Adrenal gland (tissue), 12 donors: ENCODE results near the gene ZSCAN18. TPM values are rescaled to one million over a fixed set of nuclear protein-coding genes. Genes with fewer than 3 reads are reported as not detected.

Experiments used
- DNase-seq, 7 donors: peaks; one replicate each; pipeline ENCODE4 v3.0.0-alpha.2; 2019 to 2020
- H3K27ac ChIP-seq, 5 donors: fragments of 200-600 bp; sonication (generic) in 4 of 5; 1 replicate in 3 of 5; 2 replicates in 2 of 5; pipeline versions ENCODE4 v1.5.1 to v1.8.0; 2016 to 2020; ENCODE audit warnings: mild to moderate bottlenecking in 1 of 5
- H3K27me3 ChIP-seq: fragments of 200-600 bp; 2 replicates; pipeline ENCODE4 v1.8.0; 2021
- H3K36me3 ChIP-seq, 2 donors: fragments of 200-600 bp; replicated peaks in 1 of 2; 1 replicate in 1 of 2; 2 replicates in 1 of 2; pipeline versions ENCODE4 v1.5.1 to v1.8.0; 2018 to 2022
- H3K4me1 ChIP-seq, 2 donors: fragments of 200-600 bp; replicated peaks in 1 of 2; 1 replicate in 1 of 2; 2 replicates in 1 of 2; pipeline versions ENCODE4 v1.5.1 to v1.8.0; 2018 to 2021
- H3K4me3 ChIP-seq, 4 donors: fragments of 200-600 bp; sonication (generic) in 3 of 4; one replicate each; pipeline ENCODE4 v1.5.1; 2016 to 2018
- H3K9me3 ChIP-seq, 3 donors: fragments of 200-600 bp; sonication (generic) in 1 of 3; replicated peaks in 1 of 3; 1 replicate in 2 of 3; 2 replicates in 1 of 3; pipeline versions ENCODE4 v1.5.1 to v1.8.0; 2016 to 2021
- CTCF ChIP-seq, 6 experiments: fragments of 450-650 bp in 4 of 6; fragments of 200-600 bp in 2 of 6; sonication (generic) in 1 of 6; IDR thresholded peaks; 1 replicate in 5 of 6; 2 replicates in 1 of 6; pipeline versions ENCODE4 v1.5.1 to v1.8.0; 2016 to 2021; ENCODE audit warnings: antibody characterized with exemption in 6 of 6, mild to moderate bottlenecking in 2 of 6, moderate library complexity in 1 of 6
- POLR2A ChIP-seq, 2 donors: fragments of 450-650 bp; IDR thresholded peaks; one replicate each; pipeline ENCODE4 v1.6.1; 2017; ENCODE audit warnings: antibody characterized with exemption in 2 of 2, mild to moderate bottlenecking in 2 of 2, moderate library complexity in 1 of 2
- WGBS, 4 donors: extraction: QIAGEN DNeasy Blood & Tissue Kit in 2 of 4; methylation state at CpG; one replicate each; pipeline versions ENCODE4 v1.1.5 to v1.1.7; 2013 to 2017; 5-methylcytosine and 5-hydroxymethylcytosine counted together
- intact Hi-C, 2 donors: fragments of 100-400 bp; cut with DNase I; formaldehyde crosslinking; loops; one replicate each; pipeline versions ENCODE4 v1.14.1 to v1.15.0; 2022 to 2023
- polyA plus RNA-seq, 3 donors: library from polyadenylated mRNA; stranded (reverse); fragments of 200-250 nt in 2 of 3; fragments of 350-450 nt in 1 of 3; fragmentation: Illumina TruSeq in 1 of 3; extraction: RNeasy Lipid Tissue Mini Kit (QIAGEN cat#74804) in 1 of 3; gene quantifications; one replicate each; pipeline ENCODE4 v1.2.3, GENCODE V29; 2013 to 2014
- total RNA-seq, 9 donors: library from RNA; depleted of rRNA in 4 of 9; stranded (reverse); fragments of >200 nt in 4 of 9; fragments of 120-200 nt in 1 of 9; fragmentation: NEBNext Ultra II Directional in 1 of 9; extraction: Animal tissue kit (Norgen Biotek cat#: 25700) in 1 of 9; gene quantifications; one replicate each; pipeline versions ENCODE4 v1.1.0 to v1.2.4, GENCODE V29; 2013 to 2023
- donor health status: healthy with polysubstance abuse.
- donor health status: Bipolar disorder and iron deficiency.
- donor health status: DM: yes; HTN: yes; CAD: no.
- donor health status: DM: no; HTN: no; CAD: no.
- donor health status: DM: no; HTN: no; CAD: no.
- donor health status: DM: yes; HTN: yes; CAD: no.

ZSCAN18 gene
- total and polyA plus RNA-seq, 12 donors, result 18.7 to 81.2 (median 62.2) TPM

DNA sequence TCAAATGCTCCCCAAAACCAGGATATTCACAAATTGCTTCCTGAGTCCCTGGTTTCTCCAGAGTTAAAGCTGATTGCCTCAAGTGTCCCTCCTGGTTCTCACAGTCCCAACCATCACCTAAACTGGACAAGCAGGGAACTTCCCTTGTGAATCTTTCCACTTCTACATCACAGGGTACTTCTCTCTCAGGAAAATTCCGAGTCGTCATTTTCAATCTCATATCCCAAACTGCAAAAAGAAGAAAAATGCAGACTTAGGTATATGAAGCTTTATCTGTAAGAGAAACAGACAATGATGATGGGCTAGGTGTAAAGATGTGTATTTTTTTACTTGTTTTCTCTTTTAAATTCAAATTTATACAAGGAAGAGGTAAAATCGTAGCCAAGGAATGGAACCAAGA is 31.3 kb upstream of the ZSCAN18 start:
- Histone ChIP-seq H3K27me3 (no peaks in the 10 kb centered on the region), H3K27ac (no peak overlapping the region)

GRCh38 chr19:58128041-58128685 is 30.1 kb upstream of the ZSCAN18 start:
- H3K36me3 ChIP-seq, result peaks cover 0 to 12% of the 10 kb centered on the region in 2 donors
- TF ChIP-seq CTCF (IDR thresholded peaks at IDR 0.05), result no peak
- no peak for TF ChIP-seq POLR2A (IDR thresholded peaks at IDR 0.05)
- 96 to 100% (median 98%) methylated on average over 12 of the region's 12 CpGs for WGBS, 4 donors
- no peak for DNase-seq
- H3K9me3 ChIP-seq, result peaks cover 26 to 100% (median 28%) of the 10 kb centered on the region in 3 donors
- peak overlapping the region in 1 of 4 donors; percentile 38 for H3K4me3 ChIP-seq
- H3K4me1 ChIP-seq, result no peaks in the 10 kb centered on the region
- H3K27me3 ChIP-seq, result no peaks in the 10 kb centered on the region
- no peak overlapping the region for H3K27ac ChIP-seq
- intact Hi-C loops, result loop anchor here in 1 of 2 donors (10.0 kb wide), 1 partner anchor 153 kb away; the partner anchor contains the start of gene C19orf18

More for the DNA sequence above, 31.3 kb upstream of the ZSCAN18 start:
- WGBS, 4 donors, result 95 to 98% (median 96%) methylated on average over 3 of the region's 3 CpGs
- Histone ChIP-seq H3K9me3 (peaks cover 26 to 100% (median 28%) of the 10 kb centered on the region in 3 donors), H3K4me3 (peak overlapping the region in 1 of 4 donors; percentile 38), H3K36me3 (peaks cover 0 to 12% of the 10 kb centered on the region in 2 donors), H3K4me1 (no peaks in the 10 kb centered on the region)
- no peak for DNase-seq
- intact Hi-C loops, result loop anchor here in 1 of 2 donors (10.0 kb wide), 1 partner anchor 154 kb away; the partner anchor contains the start of gene C19orf18
- TF ChIP-seq POLR2A (IDR thresholded peaks at IDR 0.05) (no peak), CTCF (IDR thresholded peaks at IDR 0.05) (no peak)

GRCh38 chr19:58123354-58123753 is 25.3 kb upstream of the ZSCAN18 start:
- no peaks in the 10 kb centered on the region for H3K27me3 ChIP-seq
- no peak overlapping the region for H3K4me3 ChIP-seq
- TF ChIP-seq POLR2A (IDR thresholded peaks at IDR 0.05), result no peak
- no peak for TF ChIP-seq CTCF (IDR thresholded peaks at IDR 0.05)
- intact Hi-C loops, result loop anchor here in 1 of 2 donors (10.0 kb wide), 1 partner anchor 149 kb away; the partner anchor contains the start of gene C19orf18
- peaks cover 5 to 83% (median 16%) of the 10 kb centered on the region in 3 donors for H3K9me3 ChIP-seq
- DNase-seq, result no peak
- H3K27ac ChIP-seq, result no peak overlapping the region
- no peaks in the 10 kb centered on the region for H3K4me1 ChIP-seq
- no peaks in the 10 kb centered on the region for H3K36me3 ChIP-seq
- WGBS, 4 donors, result 55 to 83% (median 72%) methylated on average over 4 to 5 of the region's 5 CpGs

DNA sequence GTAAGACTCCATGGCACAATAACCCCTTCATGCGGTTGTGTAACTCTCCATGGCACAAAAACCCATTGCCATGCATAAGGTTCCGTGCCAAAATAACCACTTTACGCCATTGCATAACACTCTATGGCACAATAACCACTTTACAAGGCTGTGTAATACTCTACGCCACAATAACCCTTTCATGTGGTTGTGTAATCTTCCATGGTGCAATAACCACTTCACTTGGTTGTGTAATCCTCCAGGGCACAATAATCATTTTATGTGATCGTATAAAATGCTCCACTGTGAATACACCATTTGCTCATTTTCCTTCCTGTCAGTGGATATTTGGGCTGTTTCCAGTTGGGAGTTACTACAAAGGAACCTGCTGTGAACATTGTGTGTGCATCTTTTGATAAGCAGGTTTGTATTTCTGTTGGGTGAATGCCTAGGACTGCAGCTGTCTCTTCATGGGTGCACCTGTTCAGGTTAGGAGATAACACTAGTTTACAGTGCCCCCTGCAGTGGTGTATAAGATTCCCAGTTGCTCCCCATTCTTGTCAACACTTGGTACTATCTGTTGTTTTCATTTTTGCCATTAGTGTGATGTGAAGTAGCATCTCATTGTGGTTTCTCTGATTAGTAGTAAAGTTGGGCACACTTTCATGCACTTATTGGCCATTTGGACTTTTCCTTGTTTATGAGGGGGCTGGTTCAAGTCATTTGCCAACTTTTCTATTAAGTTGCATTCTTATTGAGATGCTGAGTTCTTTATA is 21.1 kb upstream of the ZSCAN18 start:
- TF ChIP-seq POLR2A (IDR thresholded peaks at IDR 0.05) (no peak), CTCF (IDR thresholded peaks at IDR 0.05) (no peak)
- intact Hi-C loops, result no loop called here
- Histone ChIP-seq H3K27me3 (no peaks in the 10 kb centered on the region), H3K27ac (no peak overlapping the region), H3K4me1 (no peaks in the 10 kb centered on the region), H3K36me3 (no peaks in the 10 kb centered on the region), H3K9me3 (peaks cover 0 to 63% (median 0%) of the 10 kb centered on the region in 3 donors), H3K4me3 (no peak overlapping the region)
- DNase-seq, result no peak
- 75 to 87% (median 80%) methylated on average over 5 of the region's 5 CpGs for whole genome bisulfite sequencing, 4 donors
